H1 (cell line): ENCODE results near the gene MACF1. TPM values are rescaled to one million over a fixed set of nuclear protein-coding genes. Genes with fewer than 3 reads are reported as not detected.

Experiments used
- CTCF ChIA-PET: fragments of 300-600 bp; sonication (Branson Sonifier 250); formaldehyde crosslinking; loops from one replicate; lab custom pipeline; 2021; ENCODE audit not compliant: partially characterized antibody; lab: Charles Lee
- POLR2A ChIA-PET: fragments of 300-600 bp; sonication (Branson Sonifier 250); formaldehyde crosslinking; loops from one replicate; lab custom pipeline; 2021; ENCODE audit warnings: inconsistent platforms; ENCODE audit not compliant: partially characterized antibody; lab: Charles Lee
- DNase-seq, 2 experiments: peaks; one replicate each; pipeline versions ENCODE4 v3.0.0 to v3.0.0-alpha.2; 2010 to 2022; ENCODE audit warnings: low spot score in 2 of 2, low read depth in 1 of 2, mixed read lengths in 1 of 2
- FAIRE-seq: peaks from 2 replicates; lab custom pipeline; 2011; peaks lifted over from hg19 to GRCh38; lab: Jason Lieb, UNC
- H2AFZ ChIP-seq: 2 replicates; pipeline ENCODE4 v1.8.1; 2012; ENCODE audit warnings: low read length, inconsistent platforms
- H2AK5ac ChIP-seq: 2 replicates; pipeline ENCODE4 v1.6.1; 2013; ENCODE audit warnings: low read depth, low read length
- H2BK120ac ChIP-seq: replicated peaks from 2 replicates; pipeline ENCODE3; 2013; ENCODE audit warnings: low read depth, low read length, inconsistent platforms
- H2BK12ac ChIP-seq: 2 replicates; pipeline ENCODE4 v1.6.1; 2013; ENCODE audit warnings: low read depth, low read length
- H2BK15ac ChIP-seq: 2 replicates; pipeline ENCODE4 v1.6.1; 2013; ENCODE audit warnings: low read length
- H2BK20ac ChIP-seq: 2 replicates; pipeline ENCODE4 v1.6.1; 2013; ENCODE audit warnings: low read length
- H2BK5ac ChIP-seq: 2 replicates; pipeline ENCODE4 v1.6.1; 2013; ENCODE audit warnings: low read depth, low read length
- H3K14ac ChIP-seq: 2 replicates; pipeline ENCODE4 v1.6.1; 2013; ENCODE audit warnings: inconsistent platforms; ENCODE audit not compliant: insufficient read length
- H3K18ac ChIP-seq: 2 replicates; pipeline ENCODE4 v1.6.1; 2013; ENCODE audit warnings: low read length; ENCODE audit errors: extremely low read depth
- H3K23ac ChIP-seq: 2 replicates; pipeline ENCODE4 v1.6.1; 2013; ENCODE audit warnings: inconsistent platforms; ENCODE audit not compliant: insufficient read length
- H3K23me2 ChIP-seq: 2 replicates; pipeline ENCODE4 v1.6.1; 2013; ENCODE audit warnings: low read depth, low read length
- H3K27ac ChIP-seq: 2 replicates; pipeline ENCODE4 v1.6.1; 2011; ENCODE audit warnings: low read depth, low read length, inconsistent platforms
- H3K27me3 ChIP-seq, 4 experiments: replicated peaks in 1 of 4; 1 replicate in 1 of 4; 2 replicates in 3 of 4; pipeline versions ENCODE4 v1.6.1 to v1.8.1; 2011 to 2013; ENCODE audit warnings: low read length in 3 of 4, mild to moderate bottlenecking in 3 of 4, inconsistent platforms in 2 of 4, mixed read lengths in 2 of 4, moderate library complexity in 1 of 4; ENCODE audit not compliant: control insufficient read depth in 3 of 4, insufficient read depth in 3 of 4; ENCODE audit errors: extremely low read depth in 1 of 4
- H3K36me3 ChIP-seq, 4 experiments: 2 replicates each; pipeline versions ENCODE4 v1.6.1 to v1.8.1; 2011 to 2013; ENCODE audit warnings: mild to moderate bottlenecking in 4 of 4, low read length in 3 of 4, moderate library complexity in 2 of 4, control low read depth in 1 of 4, inconsistent platforms in 1 of 4; ENCODE audit not compliant: insufficient read depth in 4 of 4, control insufficient read depth in 2 of 4
- H3K4ac ChIP-seq: replicated peaks from 2 replicates; pipeline ENCODE3; 2013; ENCODE audit warnings: low read length, low read depth, mixed read lengths, inconsistent platforms; ENCODE audit not compliant: insufficient read length
- H3K4me1 ChIP-seq, 4 experiments: replicated peaks in 1 of 4; 1 replicate in 1 of 4; 2 replicates in 3 of 4; pipeline versions ENCODE4 v1.6.1 to v1.8.1; 2011 to 2013; ENCODE audit warnings: low read length in 3 of 4, inconsistent platforms in 2 of 4, mixed read lengths in 1 of 4; ENCODE audit not compliant: insufficient read depth in 4 of 4, control insufficient read depth in 3 of 4
- H3K4me2 ChIP-seq, 2 experiments: 2 replicates each; pipeline versions ENCODE4 v1.6.1 to v1.8.1; 2011 to 2013; ENCODE audit warnings: low read depth in 2 of 2, low read length in 2 of 2, control low read depth in 1 of 2, inconsistent platforms in 1 of 2, mild to moderate bottlenecking in 1 of 2; ENCODE audit not compliant: insufficient read depth in 1 of 2
- H3K4me3 ChIP-seq, 4 experiments: fragments of 200-600, 300-600 bp in 1 of 4; sonication (generic), shearing (Covaris generic), sonication (Bioruptor Twin) in 1 of 4; 2 replicates each; pipeline versions ENCODE4 v1.5.1 to v1.8.1; 2011 to 2016; ENCODE audit warnings: low read length in 4 of 4, low read depth in 3 of 4, control low read depth in 2 of 4, inconsistent platforms in 2 of 4, mild to moderate bottlenecking in 2 of 4, mixed read lengths in 1 of 4, moderate library complexity in 1 of 4; ENCODE audit not compliant: insufficient read depth in 2 of 4; ENCODE audit errors: extremely low read depth in 1 of 4
- H3K56ac ChIP-seq: replicated peaks from 2 replicates; pipeline ENCODE3; 2013; ENCODE audit warnings: low read depth, mild to moderate bottlenecking, mixed read lengths, low read length, inconsistent platforms; ENCODE audit not compliant: insufficient read length
- H3K79me1 ChIP-seq: 2 replicates; pipeline ENCODE4 v1.6.1; 2013; ENCODE audit warnings: low read depth, low read length, control low read depth
- H3K79me2 ChIP-seq, 2 experiments: 2 replicates each; pipeline versions ENCODE4 v1.6.1 to v1.8.1; 2012 to 2013; ENCODE audit warnings: low read length in 2 of 2, mild to moderate bottlenecking in 2 of 2, inconsistent platforms in 1 of 2; ENCODE audit not compliant: insufficient read depth in 2 of 2, control insufficient read depth in 1 of 2
- H3K9ac ChIP-seq, 4 experiments: replicated peaks in 1 of 4; 1 replicate in 1 of 4; 2 replicates in 3 of 4; pipeline versions ENCODE4 v1.6.1 to v1.8.1; 2011 to 2013; ENCODE audit warnings: low read depth in 3 of 4, low read length in 3 of 4, control low read depth in 2 of 4, mild to moderate bottlenecking in 2 of 4, moderate library complexity in 2 of 4, inconsistent platforms in 1 of 4; ENCODE audit errors: extremely low read depth in 1 of 4
- H3K9me3 ChIP-seq, 2 experiments: 2 replicates each; pipeline versions ENCODE4 v1.6.1 to v1.8.1; 2012 to 2013; ENCODE audit warnings: mild to moderate bottlenecking in 2 of 2, moderate library complexity in 2 of 2, control low read depth in 1 of 2, inconsistent platforms in 1 of 2, low read depth in 1 of 2, low read length in 1 of 2, mixed read lengths in 1 of 2; ENCODE audit not compliant: insufficient read depth in 2 of 2
- H4K20me1 ChIP-seq, 2 experiments: replicated peaks in 1 of 2; 2 replicates each; pipeline versions ENCODE3 to v1.8.1; 2011 to 2013; ENCODE audit warnings: inconsistent platforms in 2 of 2, low read length in 2 of 2, mild to moderate bottlenecking in 1 of 2; ENCODE audit not compliant: insufficient read depth in 2 of 2, control insufficient read depth in 1 of 2
- H4K5ac ChIP-seq: 2 replicates; pipeline ENCODE4 v1.6.1; 2013; ENCODE audit warnings: low read length, low read depth, mixed read lengths, inconsistent platforms; ENCODE audit not compliant: insufficient read length
- H4K8ac ChIP-seq: 2 replicates; pipeline ENCODE4 v1.8.0; 2013; ENCODE audit warnings: mild to moderate bottlenecking, moderate library complexity, low read length, inconsistent platforms; ENCODE audit not compliant: insufficient read depth; ENCODE audit errors: extremely low read depth
- H4K91ac ChIP-seq: replicated peaks from 2 replicates; pipeline ENCODE3; 2013; ENCODE audit warnings: low read length, mixed read lengths, inconsistent platforms; ENCODE audit not compliant: insufficient read length
- CHD1 ChIP-seq: IDR thresholded peaks from 2 replicates; pipeline ENCODE4 v1.6.1; 2012; ENCODE audit warnings: low read depth, low read length, improper control_type of control experiment
- CREB1 ChIP-seq: IDR thresholded peaks from 2 replicates; pipeline ENCODE4 v1.6.1; 2012; ENCODE audit warnings: inconsistent platforms
- KDM5A ChIP-seq: fragments of 200-600 bp; IDR thresholded peaks from 2 replicates; pipeline ENCODE4 v1.7.1; 2012; ENCODE audit warnings: mild to moderate bottlenecking, low read length, inconsistent platforms, mixed read lengths
- POLR2AphosphoS5 ChIP-seq: IDR thresholded peaks from 2 replicates; pipeline ENCODE4 v1.6.1; 2011; ENCODE audit warnings: low read depth, low read length
- SIN3A ChIP-seq, 2 experiments: IDR thresholded peaks in 1 of 2; conservative IDR thresholded peaks in 1 of 2; 2 replicates each; pipeline ENCODE4 v1.6.1; 2011 to 2012; ENCODE audit warnings: low read length in 2 of 2, improper control_type of control experiment in 1 of 2, low read depth in 1 of 2, mild to moderate bottlenecking in 1 of 2
- WGBS, 2 experiments: shearing (Covaris generic) in 1 of 2; methylation state at CpG; one replicate each; pipeline versions ENCODE4 v1.1.6 to v1.1.7; 2013 to 2015; ENCODE audit warnings: low lambda C conversion rate in 2 of 2, mixed read lengths in 2 of 2, inconsistent platforms in 1 of 2, low coverage in 1 of 2, missing lambda C conversion rate in 1 of 2; ENCODE audit not compliant: insufficient replicate concordance in 2 of 2, insufficient coverage in 1 of 2, insufficient read length in 1 of 2; ENCODE audit errors: extremely low coverage in 1 of 2, missing lambda C conversion rate in 1 of 2; 5-methylcytosine and 5-hydroxymethylcytosine counted together
- polyA plus RNA-seq, 7 experiments: library from polyadenylated mRNA; depleted of rRNA in 3 of 7; stranded (reverse) in 5 of 7; unstranded in 2 of 7; fragments of >200 nt in 5 of 7; fragments of 200-250 nt in 2 of 7; gene quantifications; 1 replicate in 5 of 7; 2 replicates in 1 of 7; 4 replicates in 1 of 7; pipeline versions ENCODE4 v1.2.1 to v1.2.3, GENCODE V29; 2011 to 2013; ENCODE audit warnings: missing spikeins in 2 of 7, mixed read lengths in 2 of 7
- total RNA-seq: library from RNA; stranded (reverse); fragmentation: NEBNext Ultra II Directional; extraction: Animal tissue kit (Norgen Biotek cat#: 25700); gene quantifications from 2 replicates; pipeline ENCODE4 v1.2.1, GENCODE V29; 2021
- TF ChIP-seq, protein P1 (sequence below): IDR thresholded peaks from 2 replicates; pipeline ENCODE4 v1.6.1; 2012; ENCODE audit warnings: inconsistent platforms

MACF1 gene
- total and polyA plus RNA-seq, 2 of the 8 experiments (the other 6 are each of a cell fraction or from before 2014, with no cell fraction given): 59.8 to 285 TPM

DNA sequence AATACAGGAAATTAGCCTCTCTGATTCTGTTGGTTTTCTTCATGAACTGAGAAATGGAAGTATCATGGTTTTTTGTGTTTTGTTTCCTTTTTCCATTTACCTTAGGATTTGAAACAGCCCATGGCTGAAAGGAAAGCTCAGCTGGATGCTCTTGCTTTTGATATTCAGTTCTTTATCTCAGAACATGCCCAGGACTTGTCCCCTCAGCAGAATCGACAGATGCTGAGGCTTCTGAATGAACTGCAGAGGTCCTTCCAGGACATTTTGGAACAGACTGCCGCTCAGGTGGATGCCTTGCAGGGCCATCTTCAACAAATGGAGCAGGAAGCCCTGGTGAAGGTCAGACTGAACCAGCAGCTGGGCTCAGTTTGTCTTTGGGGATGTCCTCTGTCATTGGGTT, 142.4 kb downstream of the MACF1 start:
- ChIA-PET CTCF (interaction anchor here (1.1 kb wide), 2 partner anchors 30 to 64 kb away, joined by 3 read pairs; no protein-coding TSS in a partner anchor), POLR2A (interaction anchor here (0.7 kb wide), 1 partner anchor 19 kb away, joined by 3 read pairs; no protein-coding TSS in a partner anchor)
- H3K27ac ChIP-seq: peak overlapping the region; percentile 49; the same call in 1 of the 2 replicates
- TF ChIP-seq, protein P1, sequence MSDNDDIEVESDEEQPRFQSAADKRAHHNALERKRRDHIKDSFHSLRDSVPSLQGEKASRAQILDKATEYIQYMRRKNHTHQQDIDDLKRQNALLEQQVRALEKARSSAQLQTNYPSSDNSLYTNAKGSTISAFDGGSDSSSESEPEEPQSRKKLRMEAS: no peak
- TF ChIP-seq CREB1 (no peak), POLR2AphosphoS5 (no peak), KDM5A (no peak), SIN3A (conservative IDR thresholded peaks at IDR 0.05 in 1 of 2, IDR thresholded peaks at IDR 0.05 in 1 of 2; ENCODE audit: low read depth in 1 of 2, low read length in 2 of 2) (no peak), CHD1 (no peak)

More for the DNA sequence above, 142.4 kb downstream of the MACF1 start:
- Histone ChIP-seq H2BK15ac (no peak overlapping the region), H3K9ac (peak overlapping the region in 1 of 4 experiments; percentile 13; a peak in 1 of 7 replicates), H4K20me1 (no peaks in the 10 kb centered on the region), H3K9me3 (no peaks in the 10 kb centered on the region), H4K8ac (no peak overlapping the region), H3K79me2 (no peaks in the 10 kb centered on the region), H3K36me3 (peaks cover 18 to 61% (median 37%) of the 10 kb centered on the region in 4 experiments), H3K4ac (no peak overlapping the region), H3K27me3 (no peaks in the 10 kb centered on the region), H4K91ac (peak overlapping the region; percentile 31), H3K79me1 (no peaks in the 10 kb centered on the region; the same call in 1 of the 2 replicates), H4K5ac (no peak overlapping the region), H2AFZ (no peak overlapping the region), H3K14ac (no peak overlapping the region), H2BK120ac (peak overlapping the region; percentile 63), H2BK20ac (no peak overlapping the region), H2BK12ac (no peak overlapping the region; the same call in 1 of the 2 replicates), H3K18ac (peak overlapping the region; percentile 2; the same call in 1 of the 2 replicates), H3K56ac (no peak overlapping the region), H2BK5ac (peak overlapping the region; percentile 27; the same call in 1 of the 2 replicates), H3K4me1 (peaks cover 0 to 4% (median under 1%) of the 10 kb centered on the region in 4 experiments; a peak in 2 of 7 replicates), H2AK5ac (no peak overlapping the region), H3K23me2 (no peaks in the 10 kb centered on the region), H3K4me2 (peak overlapping the region in 1 of 2 experiments; percentile 31; a peak in 2 of 4 replicates), H3K4me3 (peak overlapping the region in 2 of 4 experiments; percentile 12 to 16; a peak in 2 of 8 replicates), H3K23ac (no peak overlapping the region)
- DNase-seq: no peak
- no peak for FAIRE-seq
- 45% methylated on average over 2 of the region's 2 CpGs; no CpG with 5 or more reads in 1 of the 2 experiments for WGBS, 2 experiments
